HG02973 (cell line): ENCODE results near the gene SAMD7.

Experiments
- ATAC-seq: cut with Tn5 transposase; IDR thresholded peaks from one replicate; pipeline ENCODE4 v1.9.1; 2021; ENCODE audit warnings: moderate library complexity; ENCODE audit not compliant: unreplicated experiment

The SAMD7 gene, protein sequence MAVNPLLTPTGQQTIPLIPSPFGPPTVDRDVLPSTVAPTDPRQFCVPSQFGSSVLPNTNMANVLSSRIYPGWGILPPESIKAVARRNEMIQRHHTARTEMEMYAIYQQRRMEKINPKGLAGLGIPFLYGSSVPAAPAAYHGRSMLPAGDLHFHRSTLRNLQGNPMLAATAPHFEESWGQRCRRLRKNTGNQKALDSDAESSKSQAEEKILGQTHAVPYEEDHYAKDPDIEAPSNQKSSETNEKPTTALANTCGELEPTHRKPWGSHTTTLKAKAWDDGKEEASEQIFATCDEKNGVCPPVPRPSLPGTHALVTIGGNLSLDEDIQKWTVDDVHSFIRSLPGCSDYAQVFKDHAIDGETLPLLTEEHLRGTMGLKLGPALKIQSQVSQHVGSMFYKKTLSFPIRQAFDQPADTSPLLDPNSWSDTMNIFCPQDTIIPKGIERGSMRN

DNA sequence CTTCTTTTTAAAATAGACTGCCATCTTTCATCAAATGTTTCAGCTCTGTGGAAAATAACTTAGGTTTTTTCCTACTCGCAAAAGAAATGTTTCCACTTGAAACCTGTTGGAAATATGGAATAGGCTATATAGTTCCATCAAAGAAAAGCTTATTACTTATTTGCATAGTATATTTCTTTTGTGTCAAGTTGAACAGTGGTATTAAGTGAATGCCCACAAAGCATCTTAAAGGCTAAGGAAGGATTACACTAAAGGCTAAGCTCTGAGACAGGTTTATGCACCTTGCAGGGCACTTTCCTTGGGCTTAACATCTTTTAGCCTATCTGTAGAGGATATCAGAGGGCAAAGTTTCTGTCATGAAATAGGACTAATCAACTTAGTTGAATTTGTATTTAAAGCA lies at the start of gene SAMD7:
Gene SAMD7, plus strand, starts transcription at position 301 of the 400 bp plus-strand sequence. CDS start 7,927 bp downstream, outside the sequence.
- no peak for ATAC-seq

DNA sequence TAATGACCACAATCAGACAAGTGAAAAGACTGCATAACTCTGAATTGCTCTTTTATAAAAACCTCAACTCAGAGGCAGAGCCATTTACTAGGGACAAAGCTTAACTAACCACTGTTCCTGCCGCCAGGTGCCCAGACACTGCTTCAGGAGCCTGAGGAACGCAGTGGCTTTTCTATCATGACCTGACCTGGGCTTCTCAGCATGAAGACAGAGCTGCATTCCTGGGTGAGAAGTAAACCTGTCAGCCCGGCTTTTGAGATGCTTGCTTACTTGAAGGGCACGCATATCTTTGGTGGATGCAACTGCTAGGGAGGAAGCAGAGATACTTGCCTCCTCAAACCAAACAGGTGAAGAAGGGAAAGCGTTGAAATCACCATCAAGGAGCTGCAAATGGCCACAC lies 49.5 kb upstream of the SAMD7 start:
- no peak for ATAC-seq

DNA sequence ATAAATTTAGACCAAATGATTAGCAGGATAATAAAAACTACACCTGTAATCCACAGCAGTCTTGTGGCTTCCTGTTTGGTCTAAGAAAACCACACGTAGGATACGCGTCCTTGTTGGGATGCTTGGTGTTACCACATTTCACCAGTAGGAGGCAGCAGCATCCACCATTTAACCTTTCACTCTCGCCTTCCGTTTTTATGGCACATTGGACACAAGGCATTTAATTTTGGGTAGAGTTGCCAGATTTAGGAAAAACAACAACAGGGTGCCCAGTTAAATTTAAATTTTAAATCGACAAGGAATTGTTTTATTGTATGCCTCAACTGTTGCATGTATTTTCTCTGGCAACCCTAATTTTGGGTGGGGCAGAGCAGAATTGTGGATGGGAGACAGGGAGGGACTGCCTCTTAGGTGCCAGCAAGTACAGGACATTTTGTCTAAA lies 47.9 kb upstream of the SAMD7 start:
- no peak for ATAC-seq

DNA sequence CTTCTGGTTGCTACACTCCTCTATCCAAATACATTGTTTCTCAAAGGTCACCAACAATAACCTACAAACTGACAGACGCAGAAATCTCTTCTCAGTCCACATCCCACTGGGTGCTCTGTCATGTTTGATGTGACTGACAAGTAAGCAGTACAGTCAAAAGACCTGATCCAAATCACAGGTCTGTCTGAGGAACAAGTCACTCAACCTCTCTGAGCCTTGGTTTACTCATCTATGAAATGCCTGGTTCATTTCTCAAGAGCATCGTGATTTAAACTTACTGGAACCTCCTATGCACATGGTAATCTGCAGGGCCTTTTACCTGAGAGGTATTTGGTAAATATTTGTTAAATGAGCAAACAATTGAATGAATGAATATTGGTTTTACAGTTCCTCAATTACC lies 47.1 kb upstream of the SAMD7 start:
- no peak for ATAC-seq

DNA sequence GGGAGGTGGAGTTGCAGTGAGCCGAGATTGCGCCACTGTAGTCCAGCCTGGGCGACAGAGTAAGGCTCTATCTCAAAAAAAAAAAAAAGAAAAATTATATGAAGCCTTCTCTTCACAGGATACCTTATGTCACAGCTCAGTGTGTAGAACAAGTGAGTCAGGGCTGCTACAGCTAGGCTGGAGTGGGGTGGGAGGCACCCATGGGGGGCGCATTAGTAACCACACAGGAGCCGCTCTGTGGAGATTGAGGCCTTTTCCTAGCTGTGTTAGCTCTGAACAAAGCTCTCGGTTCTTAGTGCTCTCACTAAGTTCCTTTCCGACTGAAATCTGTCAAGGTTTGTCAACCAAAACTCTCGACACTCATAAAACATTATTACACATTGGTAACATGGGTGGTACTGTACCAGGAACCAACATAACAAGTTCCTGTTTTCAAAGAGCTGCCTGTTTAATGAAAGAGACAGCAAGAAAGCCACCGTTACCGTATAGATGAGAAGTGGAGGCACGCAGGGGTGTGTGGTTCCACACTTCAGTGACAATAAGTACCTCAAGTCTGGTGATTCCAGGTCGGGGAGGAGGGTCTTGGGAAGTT lies 46.1 kb upstream of the SAMD7 start:
- ATAC-seq: no peak

DNA sequence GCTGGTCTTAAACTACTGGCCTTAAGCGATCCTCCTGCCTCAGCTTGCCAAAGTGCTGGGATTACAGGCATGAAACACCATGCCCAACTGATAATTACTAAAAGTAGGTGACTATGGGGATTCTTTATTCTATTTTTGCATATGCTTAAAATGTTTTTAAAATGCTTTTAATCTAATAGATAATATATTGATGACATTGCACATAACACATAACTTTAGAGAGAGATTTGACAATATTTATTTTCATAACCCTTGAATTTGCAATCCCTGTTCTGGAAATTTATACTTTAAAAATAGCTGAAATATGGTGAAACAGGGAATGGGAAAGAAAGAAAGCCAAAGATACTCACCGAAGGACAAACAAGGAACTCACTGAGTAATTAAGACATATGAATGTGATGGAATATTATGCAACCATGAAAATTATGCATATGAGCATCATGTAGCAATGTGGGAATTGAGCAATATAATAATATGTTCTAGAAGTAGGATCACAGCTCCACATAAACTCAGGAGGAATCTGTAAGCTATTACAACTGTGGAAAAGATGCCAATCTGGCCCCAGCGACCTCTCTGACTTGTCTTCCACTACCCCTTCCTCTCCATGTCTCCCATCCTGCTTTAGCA lies 43.7 kb upstream of the SAMD7 start:
- ATAC-seq: no peak

DNA sequence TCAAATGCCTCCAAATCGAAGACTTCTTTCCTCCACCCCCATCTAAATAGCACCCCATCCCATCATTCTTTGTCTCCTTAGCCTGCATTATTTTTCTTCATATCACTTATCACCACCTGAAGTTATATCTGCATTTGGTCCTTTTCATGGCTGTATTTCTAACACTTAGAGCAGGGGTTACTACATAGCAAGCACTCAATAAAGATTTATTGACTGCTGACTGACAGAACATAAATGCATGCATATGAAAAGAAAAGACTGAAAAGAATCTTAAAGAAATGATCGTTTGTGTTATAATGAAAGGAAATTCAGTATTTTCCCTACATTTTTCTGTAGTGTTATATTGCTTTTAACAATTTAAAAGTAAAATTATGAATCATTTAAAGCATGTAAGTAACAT lies 43.0 kb upstream of the SAMD7 start:
- ATAC-seq: no peak

DNA sequence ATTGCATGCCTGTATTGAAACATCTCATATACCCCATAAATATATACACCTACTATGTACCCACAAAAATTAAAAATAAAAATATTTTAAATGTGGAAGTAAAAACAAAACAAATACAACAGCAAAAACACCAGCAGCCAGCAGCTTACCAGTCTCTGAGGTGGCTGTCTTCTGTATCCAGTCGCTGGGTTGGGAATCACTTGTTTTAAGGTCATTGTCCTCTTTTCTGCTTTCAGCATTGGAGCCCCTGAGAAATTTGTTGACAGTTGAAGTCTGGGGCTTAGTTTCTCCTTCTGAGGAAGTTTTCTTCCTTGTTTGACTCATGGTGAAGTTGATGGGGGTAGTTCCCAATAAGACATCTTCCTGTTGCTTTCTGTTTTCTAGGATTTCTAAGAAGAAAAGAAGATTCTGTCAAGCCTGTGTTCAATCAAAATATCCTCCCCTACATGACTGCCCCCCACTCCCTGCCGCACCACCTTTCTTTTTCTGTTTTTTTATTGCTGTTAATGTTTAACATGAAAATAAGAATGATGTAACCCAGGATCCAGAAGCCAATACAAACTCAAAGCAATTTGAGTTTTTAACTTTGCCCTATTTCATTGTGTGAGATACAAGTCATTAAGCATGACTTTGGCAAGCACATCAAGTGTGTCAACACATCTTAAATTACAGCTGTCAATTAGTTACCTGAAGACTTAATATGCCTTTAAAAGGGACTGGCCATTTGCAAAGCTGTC lies 41.7 kb upstream of the SAMD7 start, which contains the start of gene LRRC31:
Gene LRRC31, minus strand, starts transcription at position 452 of the 737 bp plus-strand sequence. Its CDS starts 128 bp downstream, at position 324.
- no peak for ATAC-seq

DNA sequence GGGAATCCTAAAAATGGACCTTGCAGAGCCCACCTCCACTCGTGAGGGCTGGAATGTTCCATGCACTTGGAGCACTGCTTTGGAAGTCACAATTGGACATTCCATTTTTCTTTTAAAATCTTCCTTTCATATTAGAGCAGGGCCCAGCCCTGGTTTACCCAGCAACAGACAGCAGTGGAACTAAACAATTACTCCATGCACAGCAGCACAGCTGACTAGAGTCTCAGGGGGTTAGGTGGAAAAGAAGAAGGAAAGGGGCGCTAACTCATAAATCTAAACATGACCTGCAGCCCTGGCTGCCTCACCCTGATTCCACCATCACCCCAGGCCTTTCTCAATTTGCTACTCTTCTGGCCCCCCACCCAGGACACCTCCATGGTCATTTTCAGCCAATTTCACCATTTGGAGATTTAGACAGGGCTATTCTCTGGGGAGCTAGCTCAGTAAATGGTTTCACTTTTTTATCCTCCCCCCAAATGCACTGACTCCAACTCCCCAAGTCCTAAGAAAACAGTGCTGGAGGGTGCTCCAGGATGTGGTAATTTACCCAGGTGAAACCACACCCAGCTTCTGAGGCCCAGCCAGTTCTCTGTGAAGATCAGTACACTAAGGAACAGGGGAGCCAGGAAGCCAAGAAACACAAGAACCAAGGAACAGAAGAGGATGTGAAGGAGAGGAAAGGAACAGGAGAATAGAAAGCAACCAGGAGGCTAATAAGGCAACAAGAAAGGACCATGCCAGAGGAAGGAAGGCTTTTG lies 40.1 kb upstream of the SAMD7 start:
- no peak for ATAC-seq

DNA sequence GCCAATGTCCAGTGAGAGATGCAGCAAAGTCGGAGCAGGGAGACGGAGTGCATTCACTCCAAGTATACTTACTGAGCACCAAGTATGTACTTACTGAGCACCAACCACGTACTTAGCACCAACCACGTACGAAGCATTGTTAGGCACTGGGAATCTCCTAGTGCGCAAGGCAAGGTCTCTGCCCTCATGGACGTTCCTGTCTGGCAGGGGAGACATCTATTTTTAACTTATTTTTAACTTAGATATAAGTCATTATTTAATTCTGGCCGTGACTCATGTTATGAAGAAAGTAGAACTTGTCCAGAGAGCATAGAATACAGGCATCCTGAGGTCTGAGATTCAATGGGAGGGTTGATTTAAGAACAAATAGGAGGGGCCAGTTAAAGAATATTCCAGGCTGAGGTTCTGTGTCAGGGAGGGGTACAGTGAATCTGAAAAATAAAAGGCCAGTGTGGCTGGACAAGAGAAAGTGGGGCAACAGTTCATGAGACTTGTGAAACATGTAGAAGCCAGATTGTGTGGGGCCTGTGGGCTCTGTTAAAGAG lies 32.3 kb upstream of the SAMD7 start:
- ATAC-seq: no peak

DNA sequence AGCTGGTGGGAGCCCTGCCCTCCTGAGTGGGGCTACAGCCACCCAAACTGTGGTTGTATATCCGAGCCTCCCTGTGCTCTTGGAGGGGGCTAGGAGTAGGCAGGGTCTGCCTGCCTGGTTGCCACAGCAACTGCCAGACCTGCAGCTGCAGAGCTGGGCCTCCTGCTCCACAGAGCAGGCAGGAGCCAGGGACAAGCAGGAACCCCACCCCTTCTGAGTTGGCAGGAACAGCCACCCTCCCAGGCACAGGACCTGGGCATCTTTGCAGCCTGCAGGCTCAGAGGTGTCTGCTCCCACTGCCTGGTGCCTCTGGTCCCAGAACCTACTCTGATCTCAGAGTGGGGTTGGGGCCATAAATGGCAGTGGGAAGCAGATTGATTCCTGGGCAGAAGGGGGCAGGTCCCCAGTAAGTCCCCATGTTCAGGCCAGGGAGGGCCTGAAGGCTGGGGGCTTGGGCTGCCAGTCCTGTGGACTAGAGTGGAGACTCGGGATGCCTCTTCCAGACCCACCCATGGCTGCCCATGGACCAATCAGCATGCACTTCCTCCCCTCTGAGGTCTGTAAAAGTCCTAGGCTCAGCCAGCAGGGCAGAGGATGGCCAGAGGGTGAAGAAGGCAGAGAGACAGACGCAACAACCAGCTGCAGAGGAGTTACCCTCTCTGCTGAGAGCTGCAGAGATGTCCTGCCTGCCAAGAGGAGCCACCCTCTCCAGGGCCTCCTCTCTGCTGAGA lies 31.4 kb upstream of the SAMD7 start:
- no peak for ATAC-seq

DNA sequence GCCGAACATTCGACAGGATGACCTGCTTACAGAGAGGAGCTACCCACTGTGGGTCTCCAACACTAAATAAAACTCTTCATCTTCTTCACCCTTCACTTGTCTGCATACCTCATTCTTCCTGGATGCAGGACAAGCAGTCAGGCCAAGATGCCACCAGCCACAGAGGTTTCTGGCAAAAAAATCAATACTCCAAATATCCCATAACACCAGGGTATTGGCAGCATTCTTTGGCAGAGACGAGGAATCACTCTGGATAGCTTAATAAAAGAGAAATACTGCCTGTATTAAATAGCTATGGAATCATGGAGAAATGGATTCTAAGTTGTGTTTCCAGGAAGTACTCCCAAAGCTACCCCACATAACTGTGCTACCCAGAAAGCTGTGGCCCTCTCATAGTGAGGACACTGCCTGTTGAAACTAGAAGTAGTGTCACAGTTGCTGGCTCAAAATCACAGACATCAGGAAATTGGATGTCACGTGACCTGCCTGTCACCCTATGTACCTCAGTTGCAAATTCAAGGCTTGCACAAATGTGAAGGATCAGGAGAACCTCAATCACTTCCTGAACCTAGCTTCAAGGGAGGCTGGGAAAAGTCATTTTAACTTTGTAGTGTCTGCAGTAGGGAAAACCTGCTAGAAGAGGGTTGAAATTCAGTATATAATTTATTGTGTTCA lies 30.7 kb upstream of the SAMD7 start:
- no peak for ATAC-seq

DNA sequence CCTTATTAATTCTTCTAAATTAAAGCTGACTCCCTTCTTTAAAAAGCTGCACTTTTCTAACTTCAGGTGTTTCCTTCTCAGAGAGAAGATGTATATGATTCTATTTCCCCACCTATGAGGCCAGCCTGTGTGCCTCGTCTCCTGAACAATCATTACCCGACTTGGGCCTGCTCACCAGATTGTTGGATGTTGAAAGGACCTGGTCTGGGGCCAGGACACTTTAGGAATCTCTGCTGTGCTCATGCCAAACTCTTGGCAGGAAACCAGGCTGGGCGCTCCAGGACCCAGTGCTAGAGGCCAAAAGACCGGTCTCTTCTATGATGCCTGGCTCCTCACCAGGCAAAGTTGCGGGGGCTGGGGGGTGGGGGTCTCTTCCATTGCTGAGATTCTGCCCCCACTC lies 24.7 kb upstream of the SAMD7 start:
- ATAC-seq: no peak

DNA sequence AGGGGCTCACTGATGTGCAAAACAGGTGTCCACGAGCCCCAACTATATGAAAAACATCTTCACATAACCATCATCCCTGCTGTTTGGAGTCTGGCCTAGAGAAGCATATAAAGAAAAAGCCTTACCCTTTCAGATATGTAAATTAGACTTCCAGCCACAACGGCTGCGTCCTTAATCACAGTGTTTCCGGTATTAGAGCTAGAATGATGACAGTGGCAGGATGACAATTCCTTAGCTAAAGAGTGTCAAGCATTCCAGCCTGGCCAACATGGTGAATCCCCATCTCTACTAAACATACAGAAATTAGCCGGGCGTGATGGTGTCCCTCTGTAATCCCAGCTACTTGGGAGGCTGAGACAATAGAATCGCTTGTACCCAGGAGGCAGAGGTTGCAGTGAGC lies 19.5 kb upstream of the SAMD7 start:
- ATAC-seq: no peak

DNA sequence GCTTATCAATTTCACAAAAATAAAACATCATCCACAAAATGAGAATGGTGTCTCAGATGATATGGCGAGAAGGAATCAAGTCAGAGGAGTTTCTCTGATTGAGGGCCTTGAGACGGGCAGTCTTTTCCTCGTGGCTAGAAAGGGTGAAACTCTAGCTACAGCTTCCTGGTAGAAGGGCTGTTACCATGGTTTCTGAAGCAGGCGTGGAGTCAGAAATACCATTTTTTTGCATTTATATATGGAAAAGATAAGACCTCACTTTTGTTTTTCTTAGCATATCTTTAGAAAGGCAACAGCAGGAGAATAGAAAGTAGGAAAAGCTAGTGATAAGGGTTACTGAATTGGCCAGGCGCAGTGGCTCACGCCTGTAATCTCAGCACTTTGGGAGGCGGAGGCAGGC lies 17.3 kb upstream of the SAMD7 start:
- ATAC-seq: no peak

DNA sequence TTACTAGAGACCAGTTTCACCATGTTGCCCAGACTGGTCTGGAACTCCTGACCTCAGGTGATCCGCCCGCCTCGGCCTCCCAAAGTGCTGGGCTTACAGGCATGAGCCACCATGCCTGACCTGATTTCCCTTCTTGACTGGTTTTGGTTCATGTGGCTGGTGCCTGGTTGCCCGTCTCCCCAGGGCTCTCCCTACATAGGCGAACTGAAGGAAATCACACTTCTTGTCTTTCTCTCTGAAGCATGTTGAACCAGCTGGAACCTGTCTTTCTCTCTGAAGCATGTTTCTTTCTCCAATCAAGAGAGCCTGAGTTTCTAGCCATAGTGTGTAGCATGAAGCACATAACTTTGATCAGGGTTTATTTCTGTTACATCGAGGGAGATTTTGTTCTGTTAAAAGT lies 16.3 kb upstream of the SAMD7 start:
- no peak for ATAC-seq

DNA sequence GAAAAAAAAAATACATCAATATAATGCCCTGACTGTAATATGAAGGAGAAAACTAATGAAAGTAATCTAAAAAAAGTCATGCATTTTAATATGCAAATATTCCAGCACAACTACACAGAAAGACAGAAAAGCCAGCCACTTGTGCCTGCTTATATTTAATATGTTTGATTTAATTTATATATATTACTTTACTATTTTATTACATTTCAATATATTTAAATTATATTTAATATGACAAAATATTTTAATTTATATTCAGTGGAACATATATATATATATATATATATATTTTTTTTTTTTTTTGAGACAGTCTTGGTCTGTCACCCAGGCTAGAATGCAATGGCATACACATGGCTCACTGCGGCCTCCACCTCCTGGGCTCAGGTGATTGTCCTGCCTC lies 14.1 kb upstream of the SAMD7 start:
- ATAC-seq: no peak

DNA sequence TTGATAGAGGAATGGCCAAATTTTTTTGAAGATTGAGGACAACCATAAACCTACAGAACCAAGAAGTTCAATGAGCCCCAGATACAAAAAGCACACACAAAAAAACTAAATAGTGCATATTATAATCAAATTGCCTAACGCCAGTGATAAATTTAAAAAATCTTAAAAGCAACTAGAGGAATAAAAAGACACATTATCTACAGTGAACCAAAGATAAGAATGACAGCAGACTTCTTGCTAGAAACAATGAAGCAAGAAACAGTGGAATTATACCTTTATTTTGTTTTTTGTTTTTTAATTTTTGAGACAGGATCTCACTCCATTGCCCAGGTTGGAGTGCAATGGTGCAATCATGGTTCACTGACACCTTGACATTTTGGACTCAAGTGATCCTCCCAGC lies 9.9 kb upstream of the SAMD7 start:
- no peak for ATAC-seq

DNA sequence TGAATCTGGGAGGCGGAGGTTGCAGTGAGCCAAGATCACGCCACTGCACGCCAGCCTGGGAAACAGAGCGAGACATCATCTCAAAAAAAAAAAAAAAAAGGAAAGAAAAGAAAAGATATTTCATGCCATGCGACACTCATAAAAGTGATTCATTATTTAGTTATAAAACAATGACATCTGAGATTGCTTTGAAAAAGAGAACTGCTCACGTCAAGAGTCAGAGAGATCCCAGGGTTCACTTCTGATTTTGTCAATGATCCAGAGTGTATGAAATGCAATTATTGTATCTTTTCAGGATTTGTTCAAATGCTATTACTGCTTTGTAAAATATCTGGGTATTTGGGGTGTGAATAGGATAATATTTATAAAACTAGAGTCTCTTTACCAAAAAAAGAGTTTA lies 6.0 kb upstream of the SAMD7 start:
- ATAC-seq: no peak
